ENCODE data around the gene C20orf202.
A peak's percentile ranks its signal among the peaks of the same experiment; 100 is the strongest.

Gene C20orf202

GRCh38 chr20:1184638-1185315 lies 18.5 kb upstream of the C20orf202 start, which contains the start of gene TMEM74B:
Gene TMEM74B (minus strand): TSS chr20:1184981. CDS start chr20:1183801, 1,180 bp downstream.
- peak in 1 of 4 experiments; percentile 14 for DNase-seq

DNA sequence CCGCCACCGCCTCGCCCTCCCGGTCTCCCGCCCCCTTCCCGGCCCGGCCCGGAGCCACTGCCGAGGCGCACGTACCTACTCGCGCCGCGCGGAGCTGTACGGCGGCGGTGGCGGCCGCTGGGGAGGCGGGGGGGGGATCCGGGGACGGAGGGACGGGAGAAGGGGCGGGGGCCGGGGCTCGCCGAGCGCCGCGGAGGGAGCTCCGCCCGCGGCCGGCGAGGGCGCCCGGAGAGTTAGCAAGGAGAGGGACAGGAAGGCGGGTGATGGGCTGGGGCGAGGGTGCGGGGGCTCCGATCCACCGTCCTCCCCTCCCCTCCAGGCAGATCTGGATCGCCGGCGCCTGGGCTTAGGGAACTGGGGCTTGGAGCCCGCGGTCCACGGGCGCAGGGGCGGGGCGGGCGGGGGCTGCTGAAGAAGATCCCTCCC lies 17.9 kb upstream of the C20orf202 start:
- peak in 2 of 4 experiments; percentile 11 to 27 for DNase-seq

GRCh38 chr20:1185790-1186334 lies 17.4 kb upstream of the C20orf202 start:
- peak; percentile 62 to 80 (median 70) for DNase-seq

GRCh38 chr20:1186367-1186991 lies 16.8 kb upstream of the C20orf202 start:
- no peak for DNase-seq

- peak in 2 of 4 experiments; percentile 20 to 44 for DNase-seq
Measured at GRCh38 chr20:1187605-1188171, 15.6 kb upstream of the C20orf202 start.

- DNase-seq = no peak
Measured at GRCh38 chr20:1188347-1188746, 14.9 kb upstream of the C20orf202 start.

- no peak for DNase-seq
Measured at GRCh38 chr20:1189827-1190226, 13.4 kb upstream of the C20orf202 start.

- DNase-seq = no peak
Measured at GRCh38 chr20:1190847-1191246, 12.4 kb upstream of the C20orf202 start.

- DNase-seq = no peak
Measured at GRCh38 chr20:1191299-1191698, 12.0 kb upstream of the C20orf202 start.

- no peak for DNase-seq
Measured at GRCh38 chr20:1195226-1195625, 8.0 kb upstream of the C20orf202 start.

- DNase-seq = peak in 3 of 4 experiments; percentile 38 to 42 (median 40)
Measured at GRCh38 chr20:1196634-1197033, 6.6 kb upstream of the C20orf202 start.

DNA sequence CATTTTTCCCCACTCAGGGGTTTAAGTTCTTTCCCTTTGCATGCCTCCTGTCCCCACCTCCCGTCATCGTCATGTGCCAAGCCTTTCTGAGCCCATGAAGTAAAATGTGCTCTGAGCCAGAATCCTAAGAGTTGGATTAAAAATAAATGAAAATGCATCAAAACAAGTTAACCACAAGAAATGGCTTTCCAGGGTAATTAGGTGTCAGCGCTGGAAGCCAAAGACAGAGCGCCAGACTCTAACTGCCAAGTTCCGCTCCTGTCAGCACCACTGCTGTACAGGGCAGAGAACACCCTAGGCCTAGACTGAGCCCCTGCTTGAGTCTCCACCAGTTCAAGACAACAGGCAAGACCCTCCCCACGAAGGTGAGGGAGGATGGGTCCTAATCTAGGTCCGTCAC lies 5.5 kb upstream of the C20orf202 start:
- no peak for DNase-seq

GRCh38 chr20:1198751-1199150 lies 4.5 kb upstream of the C20orf202 start:
- no peak for DNase-seq

DNA sequence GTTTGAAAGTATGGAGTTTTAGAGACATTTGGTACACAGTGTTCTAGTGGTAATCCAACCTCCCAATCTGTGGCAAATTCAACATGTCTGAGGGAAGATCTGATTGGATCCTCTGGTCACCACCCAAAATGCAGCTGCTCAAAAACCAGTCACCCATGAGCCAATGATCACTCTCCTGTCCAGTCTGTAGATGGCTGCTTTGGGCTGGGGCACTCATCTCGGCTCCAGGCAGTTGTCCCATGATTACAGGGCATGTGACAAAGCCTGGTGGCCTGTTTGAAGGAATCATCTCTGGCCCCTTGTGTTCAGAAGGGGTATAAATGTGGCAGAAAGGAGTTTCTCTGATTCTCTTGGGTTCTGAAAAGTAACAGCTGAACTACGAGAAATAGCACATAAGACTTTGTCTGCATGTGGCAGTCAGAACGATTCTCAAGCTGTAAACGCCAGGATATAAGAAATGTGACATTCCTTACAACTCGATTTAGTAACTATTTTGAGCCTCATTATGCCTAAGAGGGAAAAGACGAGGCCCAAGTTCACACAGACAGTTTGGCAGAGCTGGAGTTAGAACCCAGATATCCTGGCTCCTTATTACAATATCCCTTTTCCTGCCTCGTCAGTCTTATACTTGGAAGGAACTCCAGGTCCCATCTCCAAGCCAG lies 3.9 kb upstream of the C20orf202 start:
- no peak for DNase-seq

GRCh38 chr20:1199964-1200363 lies 3.3 kb upstream of the C20orf202 start:
- DNase-seq = no peak

DNA sequence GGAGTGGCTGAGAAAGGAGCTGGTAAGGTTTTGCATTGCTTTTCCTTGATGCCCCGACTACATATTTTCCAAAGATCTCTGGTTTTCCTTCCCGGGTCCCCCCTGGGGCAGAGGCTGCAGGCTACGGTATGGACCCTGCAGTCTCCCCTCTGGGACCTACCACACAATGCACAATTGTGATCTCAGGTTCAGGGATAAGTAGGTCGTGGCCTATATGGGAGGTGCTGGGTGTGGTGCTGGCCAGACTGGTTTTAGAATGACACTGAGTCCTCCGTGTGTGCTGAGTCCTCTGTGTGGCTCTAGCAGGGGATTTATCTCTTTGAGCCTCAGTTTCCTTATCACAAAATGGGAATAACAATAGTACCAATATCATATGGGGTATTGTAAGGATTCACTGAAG lies 376 bp downstream of the C20orf202 start:
- DNase-seq = no peak

- peak; percentile 38 to 76 (median 69) for DNase-seq
Measured at GRCh38 chr20:1204113-1204512, 859 bp downstream of the C20orf202 start.

DNA sequence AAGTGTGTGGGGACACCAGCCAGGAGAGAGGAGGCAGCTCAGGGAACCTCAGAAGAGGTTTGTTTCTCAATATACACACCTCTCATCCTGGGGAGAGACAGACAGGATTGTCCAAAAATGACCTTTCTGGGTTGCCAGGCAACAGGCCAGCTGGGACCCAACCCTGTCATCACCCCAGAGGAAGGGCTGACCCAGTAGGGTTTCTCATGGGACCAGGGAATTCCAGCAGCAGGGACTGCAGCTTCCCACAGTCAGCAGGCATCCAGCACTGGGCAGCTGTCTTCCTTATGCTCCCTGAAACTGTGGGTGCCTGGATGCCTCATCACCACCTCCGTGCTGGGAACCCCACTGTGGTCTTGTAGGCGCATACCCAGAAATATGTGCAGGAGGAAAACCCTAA lies 1.3 kb downstream of the C20orf202 start:
- no peak for DNase-seq

DNA sequence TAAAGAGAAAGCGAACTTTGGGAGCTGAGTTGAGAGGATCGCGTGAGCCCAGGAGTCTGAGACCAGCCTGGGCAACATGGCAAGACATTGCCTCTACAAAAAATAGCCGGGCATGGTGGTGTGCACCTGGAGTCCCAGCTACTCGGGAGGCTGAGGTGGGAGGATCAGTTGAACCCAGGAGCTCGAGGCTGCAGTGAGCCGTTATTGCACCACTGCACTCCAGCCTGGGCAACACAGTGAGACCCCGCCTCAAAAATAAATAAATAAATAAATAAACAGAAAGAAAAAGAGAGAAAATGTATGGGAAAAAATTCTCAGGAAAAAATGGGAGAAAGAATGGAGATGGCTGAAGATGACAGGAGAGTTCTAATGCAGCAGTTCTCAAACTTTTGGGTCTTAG lies 2.5 kb downstream of the C20orf202 start:
- DNase-seq = no peak

DNA sequence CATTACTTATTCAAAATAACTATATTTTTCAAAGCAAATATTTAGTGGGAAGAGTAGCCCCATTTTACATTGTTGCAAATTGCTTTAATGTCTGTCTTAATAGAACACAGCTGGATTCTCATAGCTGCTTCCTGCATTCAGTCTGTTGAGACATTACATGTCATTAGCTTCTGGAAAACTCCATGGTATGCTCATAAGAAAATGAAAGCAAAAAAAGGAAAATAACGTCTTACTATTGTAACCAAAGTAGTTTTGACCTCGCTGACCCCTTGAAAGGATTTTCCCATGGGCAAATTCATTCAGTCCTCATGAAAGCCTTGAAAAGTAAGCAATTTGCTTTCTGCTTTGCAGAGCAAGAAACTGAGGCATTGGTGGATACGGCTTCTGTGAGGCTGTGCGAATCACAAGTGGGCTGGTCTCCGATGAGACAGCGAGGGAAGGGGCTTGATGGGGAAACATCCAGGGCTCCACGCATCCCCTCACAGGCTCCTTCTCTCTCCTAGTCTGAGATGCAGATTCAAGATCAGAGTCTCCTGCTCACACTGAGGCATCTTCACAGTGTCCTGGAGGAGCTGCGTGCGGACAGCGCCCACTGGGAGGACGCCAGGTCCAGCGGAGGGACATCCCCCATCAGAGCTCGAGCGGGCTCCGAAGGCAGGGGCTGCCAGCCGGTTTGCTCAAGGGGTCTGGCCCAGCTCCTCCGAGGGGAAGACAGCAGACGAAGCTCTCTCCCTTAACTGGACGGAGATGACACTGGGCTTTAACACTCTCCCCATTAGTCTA lies 3.3 kb downstream of the C20orf202 start:
- DNase-seq = no peak

DNA sequence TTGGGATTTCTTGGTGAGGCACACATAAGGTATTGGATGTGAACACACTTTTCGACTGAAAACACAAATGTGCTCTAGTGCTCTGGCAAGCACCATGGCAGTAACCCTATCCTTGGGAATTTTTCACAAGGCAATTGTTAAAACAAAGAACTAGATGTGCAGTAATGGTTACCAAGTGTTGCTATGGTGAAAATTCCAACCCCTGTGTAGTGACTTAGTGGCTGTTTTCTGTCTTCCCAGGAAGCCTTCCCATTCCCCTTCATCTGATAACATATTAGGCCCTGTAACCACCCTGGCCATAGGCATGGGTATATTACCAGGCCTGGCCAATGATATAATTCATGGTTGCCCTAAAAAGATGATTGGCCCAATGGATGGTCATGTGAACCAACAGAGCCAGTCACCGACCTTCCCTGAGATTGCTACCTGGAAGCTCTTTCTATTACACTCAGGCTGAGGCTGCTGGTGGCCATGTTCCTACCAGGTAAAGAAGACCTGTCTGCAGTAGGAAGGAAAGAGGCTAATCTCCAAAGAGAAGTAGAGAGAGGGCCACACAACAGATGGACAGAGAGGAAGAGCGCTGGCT lies 4.1 kb downstream of the C20orf202 start:
- DNase-seq = no peak

Data from suppressor macrophage (primary cell).